HG03064 (cell line): ENCODE data around the gene ASB18.

Experiments used
- ATAC-seq: cut with Tn5 transposase; IDR thresholded peaks from one replicate; pipeline ENCODE4 v1.9.1; 2021; ENCODE audit warnings: low read depth; ENCODE audit not compliant: unreplicated experiment

The ASB18 gene

GRCh38 chr2:236164925-236165841 lies 99.0 kb downstream of the ASB18 start:
- ATAC-seq, result no peak

DNA sequence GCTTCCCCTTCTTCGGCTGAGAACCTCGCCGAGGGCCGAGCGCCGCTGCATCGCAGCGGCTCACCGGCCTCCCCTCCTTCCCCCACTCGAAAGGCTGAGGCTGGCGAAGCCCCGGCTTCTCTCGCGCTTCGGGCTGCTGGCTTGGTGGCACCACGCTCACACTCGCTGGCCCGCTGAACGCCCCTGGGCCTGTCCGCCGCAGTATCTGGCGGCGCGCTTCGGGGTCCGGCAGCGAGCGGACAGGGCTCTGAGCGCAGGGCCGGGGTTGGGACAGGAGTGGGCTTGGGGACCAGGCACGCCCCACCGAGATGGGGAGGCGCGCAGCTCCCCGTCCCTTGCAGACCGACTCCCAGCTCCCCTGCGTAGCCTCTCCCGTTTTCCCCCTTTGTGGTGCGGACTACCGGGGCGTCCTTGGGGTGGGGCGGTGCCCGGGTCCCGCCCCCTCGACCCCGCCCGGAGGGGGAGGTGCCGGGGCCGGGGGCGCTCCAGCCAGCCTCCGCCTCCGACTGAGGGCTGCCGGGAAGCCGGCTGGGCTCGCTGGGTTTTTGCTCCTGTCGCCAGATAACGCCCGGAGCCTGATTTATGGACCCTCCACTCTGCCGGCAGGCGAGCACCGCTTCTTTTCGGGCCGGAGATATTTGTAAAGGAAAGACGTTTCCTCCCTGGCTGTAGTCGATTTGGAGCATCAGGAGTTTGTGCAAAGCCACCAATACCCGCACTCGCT lies 99.8 kb downstream of the ASB18 start:
- ATAC-seq, result no peak

DNA sequence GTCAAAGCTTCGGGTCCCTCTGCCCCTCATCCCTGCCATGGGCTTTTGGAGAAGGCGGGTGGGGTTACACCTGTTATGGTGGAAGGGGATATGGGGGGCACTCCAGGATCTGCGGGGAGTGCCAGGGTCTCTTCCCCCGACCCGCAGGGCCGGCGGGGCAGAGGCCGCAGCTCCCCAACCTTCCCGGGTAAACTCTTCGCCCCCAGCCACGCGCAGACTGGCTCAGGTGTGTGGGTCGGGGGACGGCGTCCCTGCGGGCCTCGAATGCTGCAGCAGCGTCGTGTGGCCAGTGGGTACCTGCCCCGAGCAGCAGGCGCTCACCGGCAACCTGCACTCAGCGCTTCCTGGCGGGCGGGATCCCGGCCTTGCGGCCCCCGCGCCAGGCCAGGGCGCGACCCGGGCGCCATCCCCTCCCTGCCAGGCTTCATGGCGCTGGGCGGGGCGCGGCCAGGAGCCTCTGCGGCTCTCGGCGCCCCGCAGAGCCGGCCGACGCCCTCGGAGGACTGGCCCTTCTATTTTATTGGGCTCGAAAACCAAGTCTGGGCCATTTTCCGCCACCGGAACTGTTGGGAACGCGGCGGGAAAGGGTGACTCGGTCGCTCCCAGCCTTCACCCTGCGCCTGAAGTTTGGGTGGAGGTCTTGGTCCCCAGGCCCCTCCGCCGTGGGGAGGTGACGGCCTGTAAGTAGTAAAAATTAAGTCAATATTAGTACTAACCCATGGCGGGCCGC lies 100.6 kb downstream of the ASB18 start:
- no peak for ATAC-seq

DNA sequence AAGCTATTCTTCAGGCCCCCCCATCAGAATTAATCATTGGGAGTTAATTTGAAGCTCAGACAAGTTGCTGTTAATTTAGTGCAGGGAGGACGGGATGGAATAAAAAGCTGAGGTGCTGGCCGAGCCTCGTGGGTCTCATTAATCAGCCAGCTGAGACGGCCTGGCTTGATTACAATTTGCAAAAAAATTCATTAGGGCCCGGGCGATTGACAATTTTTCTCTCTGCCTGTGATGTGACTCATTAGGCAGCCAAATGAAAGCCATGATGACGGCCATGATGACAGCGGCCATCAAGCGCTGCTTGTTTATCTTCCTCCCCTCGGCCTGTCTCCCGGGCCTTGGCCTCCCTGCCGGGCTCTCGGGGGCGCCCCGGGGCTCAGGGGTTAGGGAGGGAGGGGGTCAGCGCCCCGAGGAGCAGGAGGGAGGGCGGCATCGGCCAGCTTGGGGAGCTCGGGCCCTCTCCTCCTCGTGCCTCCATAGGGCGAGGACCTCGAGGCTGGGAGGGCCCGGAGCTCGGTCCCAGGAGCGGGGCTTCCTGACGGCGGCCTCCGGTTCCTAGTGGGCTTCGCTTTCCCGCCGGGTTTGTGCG lies 101.2 kb downstream of the ASB18 start:
- no peak for ATAC-seq

GRCh38 chr2:236162031-236162845 lies 102.0 kb downstream of the ASB18 start:
- no peak for ATAC-seq

GRCh38 chr2:236161531-236161930 lies 102.7 kb downstream of the ASB18 start:
- no peak for ATAC-seq

DNA sequence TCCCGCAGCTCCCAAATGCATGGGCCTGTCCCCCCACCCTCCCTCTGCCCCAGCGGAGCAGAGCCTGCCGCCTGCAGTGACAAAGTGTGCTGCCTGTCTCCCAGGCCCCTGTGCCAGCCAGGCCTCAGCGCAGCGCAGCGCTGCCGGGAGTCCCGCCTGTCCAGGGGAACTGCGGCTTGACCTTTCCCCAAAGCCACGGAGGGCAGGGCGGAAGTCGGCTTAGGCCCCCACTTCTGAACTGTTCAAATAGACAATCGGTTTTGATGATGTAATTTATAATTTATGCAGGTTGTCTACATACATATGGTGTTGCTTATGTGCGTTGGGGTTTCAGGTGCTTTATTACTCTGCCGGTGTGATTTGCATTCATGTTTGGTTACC lies 103.1 kb downstream of the ASB18 start:
- no peak for ATAC-seq

- ATAC-seq, result no peak
Measured at GRCh38 chr2:236160366-236161081, 103.7 kb downstream of the ASB18 start.

GRCh38 chr2:236159778-236160170 lies 104.4 kb downstream of the ASB18 start:
- no peak for ATAC-seq

DNA sequence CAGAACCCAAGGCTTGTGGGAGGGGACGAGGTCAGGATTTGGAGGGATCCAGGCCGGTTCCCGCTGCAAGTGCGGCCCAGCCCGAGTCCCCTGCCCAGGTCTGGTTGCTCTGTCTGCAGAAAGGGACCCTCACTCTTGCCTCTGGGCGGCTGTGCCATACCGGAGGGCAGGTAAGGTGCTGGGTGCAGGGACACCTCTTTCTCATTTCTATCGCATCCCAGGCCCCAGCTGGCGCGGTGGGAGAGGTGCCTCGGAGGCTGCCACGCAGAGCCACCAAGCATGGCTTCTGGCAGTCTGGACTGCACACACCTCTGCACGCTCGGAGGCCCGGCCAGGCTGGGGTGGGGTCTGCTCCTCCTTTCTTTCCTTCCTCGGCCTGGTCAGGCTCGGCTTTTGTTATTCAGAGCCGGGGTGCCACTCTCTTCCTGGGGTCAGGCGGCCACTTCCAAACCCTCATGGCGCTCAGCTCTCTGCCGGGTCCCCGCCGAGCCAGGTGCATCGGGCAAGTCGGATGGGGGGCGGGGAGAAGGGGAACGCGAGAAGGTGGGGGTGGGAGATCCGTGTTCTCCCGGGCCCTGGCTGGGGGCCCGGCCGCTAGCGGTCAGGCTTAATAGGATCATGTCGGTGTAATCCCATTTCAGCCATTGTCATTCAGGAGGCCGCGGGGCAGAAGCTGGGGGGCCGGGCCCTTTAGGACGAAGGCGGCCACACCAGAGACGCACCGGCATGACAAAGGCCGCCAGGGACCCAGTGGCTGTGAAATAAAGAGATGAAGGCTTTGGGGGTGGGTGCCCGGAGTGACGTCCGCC lies 105.0 kb downstream of the ASB18 start:
- ATAC-seq, result no peak

DNA sequence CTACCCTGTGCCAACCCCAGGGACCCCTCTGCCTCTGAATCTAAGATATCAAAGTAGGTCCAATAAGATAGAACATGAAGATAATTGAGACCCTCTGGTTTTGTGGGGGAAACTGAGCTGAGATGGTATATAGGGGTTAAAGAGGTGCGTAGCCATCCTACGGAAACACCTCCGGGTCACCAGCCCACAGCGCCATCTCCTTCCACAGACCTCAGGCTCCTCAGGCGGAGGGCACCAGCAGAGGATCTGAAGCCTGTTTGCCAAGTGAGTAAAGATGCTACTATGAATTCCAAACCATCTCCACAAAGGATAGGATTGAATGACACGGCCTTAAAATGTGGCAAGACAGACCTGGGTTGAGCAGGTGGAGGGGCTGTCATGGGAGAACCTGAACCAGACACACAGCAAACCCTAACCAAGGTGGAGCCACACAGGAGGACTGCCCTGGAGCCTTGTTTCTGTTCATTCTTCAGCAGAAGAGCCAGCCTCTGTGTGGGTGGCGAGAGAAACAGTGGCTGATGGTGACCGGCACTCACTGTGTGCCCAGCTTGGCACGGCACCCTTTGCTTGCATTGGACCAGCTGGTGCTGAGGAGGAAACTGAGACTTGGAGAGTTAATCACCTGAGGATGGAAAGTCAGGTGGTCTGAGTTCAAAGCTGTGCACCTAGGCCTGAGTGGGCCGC lies 106.2 kb downstream of the ASB18 start:
- no peak for ATAC-seq

- no peak for ATAC-seq
Measured at GRCh38 chr2:236157366-236157765, 106.8 kb downstream of the ASB18 start.

GRCh38 chr2:236156860-236157194 lies 107.4 kb downstream of the ASB18 start:
- ATAC-seq, result no peak

DNA sequence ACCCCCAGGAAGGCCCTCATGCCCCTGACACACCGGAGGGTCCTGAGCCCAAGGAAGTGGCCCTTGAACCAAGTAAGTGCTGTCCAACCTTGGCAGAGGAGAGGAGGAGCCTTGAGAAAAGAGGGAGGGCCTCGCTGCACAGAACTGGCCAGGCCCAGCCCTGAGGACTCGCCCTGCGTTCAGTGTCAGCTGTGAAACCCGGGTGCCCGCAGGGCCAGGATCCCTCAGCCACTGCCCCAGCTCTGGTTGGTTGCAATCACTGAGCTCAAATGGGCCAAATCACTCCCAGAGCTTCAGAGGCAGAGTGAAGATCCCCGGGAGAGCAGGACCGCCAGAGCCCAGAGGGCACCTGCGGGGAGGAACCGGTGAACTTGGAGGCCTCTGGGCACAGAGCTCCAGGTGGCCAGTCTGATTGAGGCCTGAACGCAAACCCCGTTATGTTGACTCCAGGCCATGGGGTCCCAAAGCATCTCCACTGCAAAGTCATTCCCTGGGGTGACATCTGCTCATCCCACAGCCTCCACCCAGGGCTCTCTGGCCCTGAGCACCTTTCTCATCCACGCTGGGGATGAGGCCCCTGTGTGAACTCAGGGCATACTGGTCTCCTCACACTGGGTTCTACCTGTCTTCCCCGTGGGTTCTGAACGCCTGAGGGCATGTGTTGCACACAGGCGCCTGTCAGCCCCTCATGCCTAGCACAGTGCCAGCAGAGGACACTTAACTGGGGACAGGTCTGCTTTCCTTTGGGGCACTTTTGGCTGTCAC lies 107.9 kb downstream of the ASB18 start:
- ATAC-seq, result no peak

DNA sequence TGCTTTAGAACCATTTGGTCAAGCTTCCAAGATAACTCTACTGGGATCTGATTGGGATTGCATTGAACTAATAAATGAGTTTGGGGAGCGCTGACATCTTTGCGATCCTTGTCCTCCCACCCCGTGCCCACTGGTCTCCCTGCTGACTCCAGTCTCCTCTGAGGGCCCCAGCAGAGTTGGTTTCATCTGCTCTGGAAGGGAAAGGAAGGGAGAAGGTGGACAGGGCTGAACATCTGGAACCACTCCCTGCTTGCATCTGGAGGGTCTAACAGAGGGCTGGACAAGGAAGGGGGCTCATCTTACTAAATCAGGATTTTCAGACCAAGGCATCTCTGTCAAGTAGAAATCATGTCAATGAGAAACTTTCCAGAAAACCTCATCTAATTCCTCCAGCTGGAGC lies 108.8 kb downstream of the ASB18 start:
- ATAC-seq, result no peak

DNA sequence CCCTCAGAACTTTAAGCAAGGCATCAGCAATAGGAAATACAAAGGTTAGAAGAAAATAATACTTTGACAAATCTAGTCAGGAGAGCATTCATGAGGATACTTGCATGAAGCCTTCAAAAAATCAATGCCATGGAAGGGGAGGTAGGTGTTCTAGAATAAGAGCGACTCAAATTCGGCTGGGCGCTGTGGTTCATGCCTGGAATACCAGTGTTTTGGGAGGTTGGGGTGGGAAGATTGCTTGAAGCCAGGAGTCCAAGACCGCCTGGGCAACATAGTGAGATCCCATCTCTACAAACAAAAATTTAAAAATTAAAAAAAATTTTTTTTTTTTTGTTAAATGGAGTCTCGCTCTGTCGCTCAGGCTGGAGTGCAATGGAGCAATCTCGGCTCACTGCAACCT lies 117.8 kb downstream of the ASB18 start:
- no peak for ATAC-seq

- ATAC-seq, result no peak
Measured at GRCh38 chr2:236143811-236144210, 120.4 kb downstream of the ASB18 start.
